Fibroblast of peridontal ligament (primary cell): ENCODE data around the gene SEL1L3.
"Not testable (repeated sequence)": the region's sequence is repeated elsewhere in the genome, so short reads cannot be mapped to it uniquely, and the experiment has no call there.

Experiments used
- DNase-seq: peaks from one replicate; pipeline ENCODE4 v3.0.0-alpha.2; 2010; ENCODE audit errors: extremely low read depth

Gene SEL1L3

DNA sequence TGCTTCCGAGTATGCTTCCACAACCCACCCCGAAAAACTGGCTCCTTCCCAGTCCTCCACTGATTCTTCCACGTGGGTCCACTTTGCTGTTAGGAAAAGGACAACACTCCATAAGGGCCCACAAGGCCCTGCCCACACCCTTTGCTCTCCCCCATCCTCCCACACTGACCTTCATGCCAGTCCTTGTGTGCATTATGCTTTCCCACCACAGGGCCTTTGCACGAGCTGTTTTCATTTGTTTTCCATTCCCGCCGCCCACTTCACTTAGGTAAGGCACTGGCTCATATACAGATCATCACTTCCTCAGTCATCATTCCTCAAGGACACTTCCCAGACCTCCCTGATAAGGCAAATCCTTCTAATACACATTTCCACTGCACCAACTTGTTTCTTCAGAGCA is 16.8 kb upstream of the SEL1L3 start:
- no peak for DNase-seq

DNA sequence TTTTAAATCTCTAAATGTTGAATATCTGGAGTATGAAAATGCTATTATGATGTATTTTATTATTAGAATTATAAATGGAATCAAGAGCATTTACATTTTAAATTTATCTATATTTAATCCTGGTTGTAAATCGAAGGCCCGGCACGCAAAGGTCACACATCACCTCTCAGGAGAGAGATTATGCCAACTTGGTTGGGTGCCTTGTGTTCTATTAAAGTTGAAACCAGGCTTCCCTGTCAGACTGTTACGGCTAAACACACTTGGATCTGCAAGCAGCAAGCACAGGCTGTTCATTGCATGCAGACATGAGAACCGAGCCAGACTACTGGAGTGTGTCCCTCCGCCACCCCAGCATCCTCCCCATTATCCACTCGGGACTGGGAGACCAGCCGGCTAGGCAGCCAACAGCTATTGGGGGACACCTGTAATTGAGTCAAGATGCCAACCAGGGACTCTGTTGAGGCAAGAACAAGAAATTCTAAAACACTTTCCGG is 16.4 kb upstream of the SEL1L3 start:
- no peak for DNase-seq

DNA sequence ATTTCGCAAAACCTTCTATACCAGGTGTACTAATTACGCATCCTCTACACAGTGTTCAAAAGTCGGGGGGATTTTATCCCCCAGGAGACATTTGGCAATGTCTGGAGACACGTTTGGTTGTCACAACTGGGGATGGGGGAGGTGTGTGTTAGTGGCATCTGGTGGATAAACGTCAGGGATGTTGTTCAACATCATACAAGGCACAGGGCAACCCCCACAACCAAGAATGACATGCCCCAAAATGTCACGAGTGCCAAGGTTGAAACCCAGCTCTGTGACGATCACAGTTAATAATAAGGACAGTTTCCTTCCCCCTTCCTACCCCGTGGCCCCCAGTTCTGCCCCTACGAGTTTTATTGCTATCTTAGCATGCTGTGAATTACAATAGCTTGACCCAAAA is 15.9 kb upstream of the SEL1L3 start:
- no peak for DNase-seq

DNA sequence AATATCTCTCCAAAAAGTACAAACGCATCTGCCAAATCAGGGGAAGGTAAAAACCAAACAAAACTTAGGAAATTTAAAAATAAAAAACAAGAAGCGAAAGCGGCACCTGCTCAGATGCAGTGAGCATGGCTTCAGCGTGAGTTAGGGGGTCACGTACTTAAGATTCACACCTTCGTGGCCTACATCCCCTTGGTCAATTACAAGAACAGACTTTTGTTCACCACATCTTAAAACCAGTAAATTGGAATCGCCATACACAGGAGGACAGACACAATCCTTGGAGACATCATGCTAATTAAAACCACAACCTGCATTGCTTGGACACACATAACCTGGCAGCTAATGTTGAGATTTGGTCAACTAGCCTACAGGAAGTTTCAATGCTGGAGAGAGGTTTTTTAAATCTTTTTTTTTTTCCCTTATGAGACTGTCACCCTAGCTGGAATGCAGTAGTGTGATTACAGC is 12.5 kb upstream of the SEL1L3 start:
- DNase-seq = no peak

DNA sequence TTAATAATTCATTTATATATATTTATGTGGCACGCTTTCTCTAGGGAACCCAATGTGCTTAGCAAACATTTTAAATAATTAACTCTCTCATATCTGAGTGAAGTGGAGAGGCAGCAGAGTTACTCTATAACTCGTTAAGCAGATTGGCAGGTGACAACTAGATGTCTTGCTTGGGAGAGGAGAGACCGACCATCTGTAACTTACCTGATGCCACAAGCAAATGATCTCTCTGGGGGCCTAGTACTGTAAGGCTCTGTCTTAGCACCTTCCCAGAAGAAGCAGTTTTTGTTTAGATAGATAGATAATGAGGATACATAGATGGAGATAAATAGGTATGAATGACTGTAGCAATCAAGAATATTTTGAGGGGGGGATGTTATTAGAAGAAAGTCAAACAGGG is 11.9 kb upstream of the SEL1L3 start:
- no peak for DNase-seq

DNA sequence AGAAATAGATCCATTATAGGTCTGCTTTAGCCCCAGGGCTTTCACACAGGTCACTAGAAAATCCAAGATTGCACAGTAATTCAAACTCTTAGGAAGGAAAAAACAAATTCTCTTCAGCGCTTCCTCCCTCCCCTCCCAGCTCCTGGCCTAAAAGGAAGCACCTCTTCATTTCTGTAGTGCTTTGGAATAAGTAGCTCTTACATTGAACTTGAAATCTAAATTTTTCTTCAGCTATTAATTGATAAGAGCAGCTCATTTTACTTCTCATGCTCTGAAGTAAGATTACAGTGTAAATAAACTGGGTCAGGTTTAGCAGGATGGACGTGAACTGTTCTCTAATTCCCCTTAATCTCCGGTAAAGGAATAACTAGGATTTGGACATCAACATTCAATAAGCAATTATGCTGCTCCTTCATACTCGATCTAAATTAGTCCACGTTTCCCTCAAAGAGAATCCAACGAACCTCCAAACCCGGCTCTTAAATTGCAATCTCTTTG is 10.9 kb upstream of the SEL1L3 start:
- no peak for DNase-seq

DNA sequence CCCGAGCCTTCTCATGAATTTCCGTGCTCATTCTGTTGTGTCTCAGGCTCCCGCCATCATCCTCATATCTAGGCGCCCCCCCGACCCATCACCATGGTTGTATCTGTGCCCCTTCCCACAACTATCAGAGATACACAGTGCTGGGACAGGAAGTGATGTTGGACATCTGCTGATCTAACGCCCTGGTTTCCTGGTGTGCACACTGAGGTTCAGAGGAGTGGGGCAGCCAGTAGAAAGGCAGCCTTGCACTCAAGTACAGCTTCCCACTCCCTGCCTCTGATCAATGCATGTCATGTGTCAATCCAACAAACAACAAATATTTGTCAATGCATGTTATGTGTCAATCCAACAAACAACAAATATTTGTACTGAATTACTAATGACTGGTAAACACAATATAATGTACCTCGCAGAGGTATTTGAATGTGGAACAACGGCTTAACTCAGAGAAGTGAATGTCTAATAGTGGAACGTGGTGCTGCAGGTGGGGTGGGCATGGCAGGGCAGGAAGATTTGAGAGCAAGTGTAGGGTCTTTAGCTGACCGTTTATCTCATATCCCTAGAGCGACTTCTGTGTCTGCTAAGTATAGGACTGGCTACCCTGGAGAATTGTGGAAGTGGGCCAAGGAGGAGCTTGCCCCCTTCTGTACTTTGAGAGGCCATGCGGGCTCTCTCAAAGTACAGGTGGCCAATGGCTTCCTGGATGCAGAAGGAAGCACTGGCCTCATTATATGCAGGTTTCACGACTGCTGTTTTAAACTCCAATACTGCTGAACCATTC is 10.3 kb upstream of the SEL1L3 start:
- DNase-seq = no peak

DNA sequence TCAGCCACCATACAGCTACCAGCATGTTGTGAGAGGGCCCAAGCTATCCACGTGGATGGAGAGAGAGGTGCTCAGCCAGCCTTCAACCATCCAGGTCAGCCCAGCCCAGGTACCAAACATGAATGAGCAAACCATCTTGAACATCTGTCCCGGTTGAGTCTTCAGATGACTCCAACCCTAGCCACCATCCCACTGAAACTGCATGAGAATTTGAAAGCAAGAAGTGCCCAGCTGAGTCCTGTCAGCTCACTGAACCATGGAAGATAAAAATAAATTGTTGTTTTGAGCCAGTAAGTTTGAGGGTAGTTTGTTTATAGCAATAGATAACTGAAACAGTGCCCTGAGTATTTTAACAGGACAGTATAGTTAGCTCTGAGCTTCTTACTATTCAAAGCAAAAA is 7.3 kb upstream of the SEL1L3 start:
- DNase-seq = no peak

DNA sequence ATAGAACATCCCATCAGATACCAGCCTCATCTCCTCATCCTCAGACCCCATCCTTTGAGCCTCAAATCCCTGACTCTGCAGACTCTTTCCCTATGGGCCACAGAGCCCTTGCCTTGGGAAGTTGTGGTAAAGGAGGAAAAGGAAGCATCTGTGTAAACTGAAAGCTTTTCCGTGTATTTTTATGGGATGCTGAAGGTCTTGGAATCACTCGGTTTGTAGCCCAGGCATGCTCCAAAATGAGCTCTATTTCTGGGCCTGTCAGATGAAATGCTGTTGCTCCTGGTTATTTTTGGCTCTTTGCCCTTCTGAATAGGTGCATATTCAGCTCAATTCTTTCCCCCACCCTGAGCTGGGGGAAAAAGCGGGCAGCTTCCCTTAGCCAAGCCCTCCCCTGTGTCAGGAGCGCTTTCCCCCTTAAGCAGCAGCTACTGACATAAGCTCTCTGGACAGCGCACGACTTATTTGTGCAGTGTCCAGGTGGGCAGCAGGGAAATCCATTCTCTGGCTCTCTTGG is 5.0 kb upstream of the SEL1L3 start:
- no peak for DNase-seq

DNA sequence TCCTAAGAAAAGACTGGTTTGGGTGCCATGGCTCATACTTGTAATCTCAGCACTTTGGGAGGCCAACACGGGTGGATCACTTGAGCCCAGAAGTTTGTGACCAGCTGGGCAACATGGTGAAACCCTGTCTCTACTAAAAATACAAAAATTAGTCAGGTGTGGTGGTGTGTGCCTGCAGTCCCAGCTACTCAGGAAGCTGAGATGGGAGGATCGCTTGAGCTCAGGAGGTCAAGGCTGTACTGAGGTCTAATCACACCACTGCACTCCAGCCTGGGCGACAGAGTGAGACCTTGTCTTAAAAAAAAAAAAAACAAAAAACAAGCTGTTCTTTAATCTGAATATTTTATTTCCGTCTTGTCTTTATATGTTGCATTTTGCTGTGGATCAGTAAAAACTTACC is 3.6 kb upstream of the SEL1L3 start:
- DNase-seq = not testable (repeated sequence)

DNA sequence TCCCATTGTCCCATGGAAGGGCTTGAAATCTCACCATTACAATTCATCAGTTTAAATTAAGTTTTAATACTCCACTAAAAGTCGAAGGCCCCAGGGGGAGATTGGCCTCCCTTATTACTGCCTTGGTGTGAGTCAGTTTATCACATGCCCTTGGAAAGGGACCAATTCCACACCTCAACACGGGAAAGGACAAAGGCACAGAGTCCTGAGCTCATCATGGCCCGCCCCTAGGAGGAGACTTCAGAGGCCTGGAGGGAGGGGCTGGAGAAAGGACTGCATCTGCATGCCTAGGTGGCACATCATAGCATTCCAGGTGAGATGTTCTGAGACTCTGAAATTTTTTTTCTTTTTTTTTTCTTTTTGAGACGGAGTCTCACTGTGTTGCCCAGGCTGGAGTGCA is 2.8 kb upstream of the SEL1L3 start:
- DNase-seq = no peak

DNA sequence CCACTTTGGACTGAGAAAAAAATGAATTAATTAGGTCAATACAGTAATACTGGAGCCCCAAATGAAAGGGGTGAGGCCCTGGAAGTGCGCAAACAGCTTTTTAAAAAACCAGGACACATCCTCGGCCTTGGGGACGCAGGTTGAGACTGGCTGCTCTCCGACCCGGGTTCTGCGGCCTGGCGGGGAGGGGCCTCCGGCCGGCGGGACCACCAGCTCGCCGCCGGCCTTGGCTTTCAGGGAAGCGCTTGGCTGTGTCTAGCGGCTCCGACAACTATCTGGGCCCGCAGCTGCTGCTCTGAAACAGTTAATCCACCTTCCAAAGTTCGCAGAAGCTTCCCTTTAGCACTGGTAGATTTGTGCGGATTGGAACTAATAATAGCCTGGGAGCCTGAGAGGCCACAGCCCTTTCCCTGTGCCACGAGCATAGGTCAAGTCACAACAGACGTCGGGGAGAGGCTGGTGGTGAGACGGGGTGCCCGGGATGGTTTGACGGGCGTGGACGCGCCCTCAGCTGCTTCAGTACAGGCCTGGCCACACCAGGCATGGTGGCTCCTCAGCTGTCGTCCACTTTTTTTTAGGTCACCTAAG is 1.1 kb upstream of the SEL1L3 start:
- no peak for DNase-seq

DNA sequence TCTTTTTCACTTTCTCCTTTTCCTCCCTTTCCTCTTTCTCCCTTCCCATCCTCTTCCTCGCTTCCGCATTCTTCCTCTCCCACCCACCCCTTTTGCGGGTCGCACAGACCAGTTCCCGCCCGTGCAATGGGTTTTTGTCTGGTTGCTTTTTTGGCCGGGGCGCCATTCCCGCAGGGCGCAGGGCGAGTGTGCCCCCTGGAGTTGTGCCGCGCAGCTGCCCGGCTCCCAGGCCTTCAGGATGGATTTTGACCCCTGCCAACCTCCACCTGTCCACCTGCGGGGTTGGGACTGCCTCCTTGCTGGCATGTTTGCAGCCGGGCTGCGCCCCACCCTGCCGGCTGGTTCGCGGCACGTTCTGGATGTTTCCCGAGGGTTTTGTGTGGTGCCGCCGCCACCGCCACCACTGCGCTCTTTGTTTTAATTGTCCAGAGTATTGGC is 578 bp upstream of the SEL1L3 start:
- DNase-seq = no peak

DNA sequence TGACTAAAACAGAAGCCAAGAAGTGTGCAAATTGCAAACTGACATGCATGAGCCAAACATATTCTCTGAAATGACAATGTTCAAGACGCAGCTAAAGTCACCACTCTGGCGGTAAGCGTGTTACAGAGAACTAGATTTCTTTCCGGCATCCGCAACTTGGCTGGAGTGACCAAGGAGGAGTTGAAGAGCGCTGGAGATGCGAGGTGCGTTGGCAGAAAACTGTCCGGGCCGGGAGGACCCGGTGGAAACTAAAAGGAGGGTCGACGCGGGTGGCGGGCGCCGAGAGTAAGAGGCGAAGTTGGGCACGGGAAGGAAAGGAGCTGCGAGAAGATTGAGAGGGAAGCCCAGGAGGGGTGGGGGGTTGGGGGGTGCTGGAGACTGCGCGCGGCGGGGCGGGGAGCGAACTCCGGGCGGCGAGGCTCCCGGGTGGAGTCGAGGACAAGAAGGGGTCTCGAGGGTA is 807 bp downstream of the SEL1L3 start:
- peak; percentile 23 for DNase-seq

DNA sequence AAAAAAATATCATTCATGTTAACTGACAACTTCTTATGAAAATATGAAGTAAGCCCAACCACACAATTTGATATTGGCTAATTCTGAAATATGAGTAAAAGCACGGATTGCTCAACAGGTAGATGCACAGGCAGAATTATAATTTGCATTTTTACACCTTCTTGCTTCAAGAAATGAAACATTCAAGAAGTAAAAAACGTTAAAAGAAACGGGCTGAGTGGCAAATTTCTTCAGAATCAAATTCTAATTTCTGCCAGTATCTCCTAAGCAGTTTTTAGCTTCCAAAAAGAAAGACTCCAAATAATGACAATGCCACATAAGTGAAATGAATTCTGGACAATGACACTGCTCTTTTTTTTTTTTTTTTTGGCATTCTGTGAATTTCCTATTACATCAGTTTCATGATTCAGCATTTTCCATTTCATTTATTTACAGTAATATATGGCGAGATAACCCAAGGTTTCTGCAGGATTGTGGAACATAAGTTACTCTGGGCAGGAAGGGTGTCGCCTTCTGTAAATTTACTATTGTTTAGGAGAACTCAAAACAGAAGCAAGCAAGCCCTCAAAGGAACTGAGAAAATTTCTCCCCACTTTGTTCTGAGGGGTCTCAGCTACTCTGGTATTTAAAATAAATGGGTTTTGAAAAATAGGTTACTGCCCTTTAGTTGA is 1.4 kb downstream of the SEL1L3 start:
- DNase-seq = peak; percentile 41

DNA sequence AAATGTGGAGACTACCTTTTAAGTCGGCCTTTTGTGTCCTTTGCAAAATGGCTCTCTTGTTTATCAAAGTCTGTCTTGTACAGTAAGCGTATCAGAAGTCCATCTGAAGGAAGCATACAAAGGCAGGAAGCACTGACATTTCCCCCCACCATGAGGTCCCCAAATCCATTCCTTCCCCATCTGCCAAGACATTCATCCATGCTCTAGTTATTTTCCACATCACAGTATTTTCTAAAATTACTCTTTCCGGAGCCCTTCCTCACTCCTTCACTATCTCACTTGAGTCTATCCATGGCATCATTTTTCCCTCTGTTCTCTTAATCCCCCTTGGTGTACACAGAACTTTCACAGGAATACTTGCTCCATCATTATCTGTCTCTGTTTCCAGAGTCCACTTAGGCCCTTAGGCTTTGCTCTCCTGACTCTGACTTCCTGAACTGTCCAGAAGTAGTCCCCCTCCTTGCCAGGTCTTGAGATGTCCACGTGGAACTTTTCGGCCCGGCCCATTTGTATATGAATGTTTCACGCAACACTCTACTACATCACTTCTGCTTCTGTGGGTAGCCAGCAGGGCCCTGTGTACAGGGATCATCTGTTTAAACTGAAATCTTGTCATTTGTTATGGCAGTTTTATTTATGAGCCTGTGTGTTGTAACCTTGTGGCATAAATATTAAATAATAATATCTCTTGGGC is 2.1 kb downstream of the SEL1L3 start:
- DNase-seq = no peak

DNA sequence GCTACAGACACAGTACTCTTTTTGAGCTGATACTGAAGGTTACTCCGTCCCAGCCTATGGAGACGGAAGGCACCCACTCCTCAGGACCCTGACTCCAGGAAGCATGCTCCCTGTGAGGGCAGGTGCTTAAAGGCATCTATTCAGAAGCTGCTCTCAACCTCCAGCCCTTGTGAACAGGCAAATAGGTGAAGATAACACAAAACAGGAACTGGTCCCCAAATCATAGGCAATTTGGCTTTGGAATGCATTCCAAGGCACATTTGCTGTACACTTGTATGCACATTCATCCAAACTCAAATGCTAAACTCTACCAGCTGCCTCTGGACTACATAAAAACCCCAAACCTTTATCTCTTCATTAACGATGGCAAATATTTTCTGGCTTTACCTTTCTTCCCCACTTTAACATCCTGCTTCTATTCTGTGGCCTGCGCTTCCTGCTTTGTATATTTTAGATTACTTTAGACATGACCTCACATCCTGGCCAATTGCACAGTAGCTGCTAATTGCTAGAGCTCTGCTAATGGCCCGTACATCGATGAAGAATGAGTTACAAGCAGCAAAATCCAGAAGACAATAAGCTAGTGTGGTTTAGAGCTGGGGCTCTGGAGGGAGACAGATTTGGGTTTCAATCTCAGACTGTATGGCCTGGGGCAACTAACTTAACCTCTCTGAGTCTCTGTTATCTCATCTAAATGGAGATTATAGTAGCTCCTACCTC is 3.2 kb downstream of the SEL1L3 start:
- DNase-seq = no peak

DNA sequence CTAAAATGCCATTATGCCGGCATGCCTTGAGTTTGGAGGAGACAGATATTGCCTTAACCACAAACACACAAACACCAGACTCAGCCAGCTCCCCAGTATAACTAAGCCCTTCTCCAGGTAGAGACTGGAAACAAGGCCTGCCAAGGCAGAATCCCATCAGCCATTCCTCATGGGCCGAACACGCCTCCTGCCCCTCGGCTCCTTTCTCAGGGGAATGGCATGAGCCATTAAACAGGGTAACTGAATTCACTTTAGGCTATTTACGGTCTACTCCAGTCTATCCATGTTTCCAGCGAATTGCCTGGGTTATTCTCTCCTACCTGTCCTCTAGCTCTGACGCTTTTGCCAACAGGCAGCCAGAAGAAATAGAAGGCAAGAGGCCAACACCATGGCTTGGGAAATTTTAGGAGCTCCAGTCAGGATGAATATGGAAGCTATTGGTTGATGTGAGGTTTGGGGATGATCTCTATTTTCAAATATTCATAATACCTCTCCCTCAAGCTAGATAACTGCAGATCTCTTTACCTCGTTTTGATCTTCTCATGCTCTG is 4.9 kb downstream of the SEL1L3 start:
- no peak for DNase-seq

DNA sequence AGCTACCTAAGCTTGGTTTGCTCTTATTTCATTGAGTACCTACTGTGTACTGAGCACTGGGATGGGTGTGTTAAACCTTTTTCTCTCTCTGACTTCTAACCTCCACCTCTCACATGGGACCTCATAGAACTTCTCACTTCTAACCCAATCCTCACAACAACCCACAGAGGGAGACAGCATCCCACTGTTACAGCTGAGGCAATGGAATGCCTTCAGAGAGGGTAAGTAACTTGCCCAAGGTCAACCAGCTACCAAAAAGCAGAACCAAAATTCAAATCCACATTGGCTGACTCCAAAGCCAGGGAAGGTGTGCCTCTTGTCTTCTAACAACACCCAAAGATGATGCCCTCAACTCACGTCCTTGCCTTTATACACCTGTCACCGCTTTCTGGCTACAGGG is 5.4 kb downstream of the SEL1L3 start:
- DNase-seq = no peak

DNA sequence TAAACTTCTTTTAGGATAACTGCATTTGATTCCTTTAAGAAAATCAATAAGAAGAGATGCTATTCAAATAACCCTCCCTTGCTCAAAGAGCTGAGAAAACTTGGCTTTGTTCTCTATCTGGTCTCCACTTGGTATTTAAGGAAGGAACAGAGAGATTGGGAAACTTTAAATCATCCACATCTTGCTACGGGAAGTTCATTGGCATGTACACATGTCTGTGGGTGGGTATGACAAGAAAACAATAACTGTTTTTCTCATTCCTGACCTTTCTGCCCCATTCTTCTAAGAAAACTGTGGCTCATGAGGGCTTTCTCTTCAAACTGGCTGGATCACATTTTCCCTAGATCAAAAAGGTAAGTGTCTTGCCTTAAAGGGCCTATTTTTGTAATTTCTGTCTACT is 6.0 kb downstream of the SEL1L3 start:
- DNase-seq = peak; percentile 38

DNA sequence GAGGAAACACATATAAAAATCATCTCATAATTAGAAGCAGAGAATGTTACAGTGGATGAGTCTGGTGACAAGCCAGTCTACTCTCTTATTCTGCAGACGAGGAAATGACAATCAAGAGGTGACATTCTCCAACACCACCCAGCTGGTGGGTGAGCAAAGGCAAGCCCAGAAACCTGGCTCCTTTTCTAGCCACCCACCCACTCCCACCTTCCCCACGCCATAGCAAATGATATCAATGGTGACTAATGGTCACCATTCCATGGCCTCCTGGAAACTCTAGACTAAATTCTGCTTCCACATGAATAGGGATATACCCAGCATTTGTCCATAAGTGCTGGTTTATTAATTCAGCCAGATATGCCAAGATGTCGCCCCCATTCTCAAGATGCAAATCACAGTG is 10.7 kb downstream of the SEL1L3 start:
- no peak for DNase-seq
